Esophagus muscularis mucosa (tissue), 4 donors: Measurements from ENCODE around the gene ADAM30. TPM values are rescaled to one million over a fixed set of nuclear protein-coding genes. Genes with fewer than 3 reads are reported as not detected.

Experiments used
- DNase-seq: peaks from one replicate; pipeline ENCODE4 v3.0.0-alpha.2; 2017; ENCODE audit errors: extremely low spot score
- H3K27ac ChIP-seq, 4 donors: fragments of 200-600 bp; sonication (generic); replicated peaks in 1 of 4; 1 replicate in 3 of 4; 2 replicates in 1 of 4; pipeline ENCODE4 v1.5.1; 2016 to 2019; ENCODE audit warnings: mild to moderate bottlenecking in 1 of 4
- H3K27me3 ChIP-seq, 4 donors: fragments of 200-600 bp; sonication (generic); one replicate each; pipeline versions ENCODE4 v1.5.1 to v1.6.0; 2016 to 2019
- H3K36me3 ChIP-seq, 4 donors: fragments of 200-600 bp; sonication (generic); one replicate each; pipeline ENCODE4 v1.5.1; 2016 to 2019
- H3K4me1 ChIP-seq, 4 donors: fragments of 200-600 bp; sonication (generic); one replicate each; pipeline ENCODE4 v1.5.1; 2016 to 2019
- H3K4me3 ChIP-seq, 4 donors: fragments of 200-600 bp; sonication (generic); 1 replicate in 2 of 4; 2 replicates in 2 of 4; pipeline ENCODE4 v1.5.1; 2016 to 2019; ENCODE audit warnings: mild to moderate bottlenecking in 4 of 4, moderate library complexity in 1 of 4
- H3K9me3 ChIP-seq, 4 donors: fragments of 200-600 bp; sonication (generic); 1 replicate in 3 of 4; 2 replicates in 1 of 4; pipeline ENCODE4 v1.5.1; 2016 to 2019
- CTCF ChIP-seq, 3 experiments: fragments of 200-600 bp in 2 of 3; fragments of 450-650 bp in 1 of 3; sonication (generic) in 2 of 3; IDR thresholded peaks; one replicate each; pipeline ENCODE4 v1.5.1; 2017 to 2019; ENCODE audit warnings: antibody characterized with exemption in 3 of 3, mild to moderate bottlenecking in 2 of 3, moderate library complexity in 1 of 3
- EP300 ChIP-seq: sonication (generic); formaldehyde crosslinking; IDR thresholded peaks from one replicate; pipeline ENCODE4 v1.6.1; 2017; ENCODE audit warnings: antibody characterized with exemption
- POLR2A ChIP-seq: fragments of 450-650 bp; IDR thresholded peaks from one replicate; pipeline ENCODE4 v1.6.1; 2017; ENCODE audit warnings: antibody characterized with exemption, moderate library complexity, mild to moderate bottlenecking, low read depth
- POLR2AphosphoS5 ChIP-seq, 2 donors: sonication (generic); formaldehyde crosslinking; IDR thresholded peaks; one replicate each; pipeline ENCODE4 v1.6.1; 2017; ENCODE audit warnings: antibody characterized with exemption in 2 of 2
- WGBS: methylation state at CpG from one replicate; pipeline ENCODE4 v1.1.5; 2018; 5-methylcytosine and 5-hydroxymethylcytosine counted together
- intact Hi-C: fragments of 100-400 bp; cut with DNase I; formaldehyde crosslinking; loops from one replicate; pipeline ENCODE4 v1.15.1; 2023
- total RNA-seq, 4 donors: library from RNA; depleted of rRNA; stranded (reverse); fragments of >200 nt; gene quantifications; one replicate each; pipeline versions ENCODE4 v1.1.0 to v1.2.1, GENCODE V29; 2016

The ADAM30 gene
- total RNA-seq, 4 donors from 2014 or later, result not detected

DNA sequence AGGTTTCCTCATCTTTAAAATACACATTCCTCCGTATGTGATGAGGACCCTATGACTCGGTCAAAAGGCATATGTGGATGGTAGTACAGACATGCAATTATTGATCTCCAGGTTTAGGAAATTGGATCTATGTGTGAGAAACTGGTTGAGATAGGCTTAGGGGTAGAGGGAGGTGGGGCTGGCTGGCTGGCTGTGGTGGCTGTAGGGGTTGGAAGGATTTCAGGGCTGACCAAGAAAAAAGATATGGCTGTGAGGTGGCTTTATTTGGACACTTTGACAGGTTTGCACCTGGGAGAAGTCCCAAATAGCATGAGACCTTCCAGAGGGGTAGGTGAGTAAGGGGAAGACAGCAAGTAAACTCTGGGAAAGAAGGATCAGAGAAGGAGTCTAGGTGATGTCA lies 39.6 kb upstream of the ADAM30 start:
- no peaks in the 10 kb centered on the region for H3K27me3 ChIP-seq
- TF ChIP-seq POLR2AphosphoS5 (IDR thresholded peaks at IDR 0.05) (no peak), POLR2A (no peak), EP300 (no peak), CTCF (IDR thresholded peaks at IDR 0.05) (no peak)
- DNase-seq, result no peak
- peaks cover 0 to 5% (median 0%) of the 10 kb centered on the region in 4 donors for H3K4me1 ChIP-seq
- H3K27ac ChIP-seq, result no peak overlapping the region
- H3K36me3 ChIP-seq, result peaks cover 50 to 88% (median 64%) of the 10 kb centered on the region in 4 donors
- H3K9me3 ChIP-seq, result peaks cover 0 to 9% (median 0%) of the 10 kb centered on the region in 4 donors
- intact Hi-C loops, result no loop called here
- H3K4me3 ChIP-seq, result no peak overlapping the region
- WGBS, result 97% methylated on average over 2 of the region's 2 CpGs

GRCh38 chr1:119935373-119935772 lies 39.1 kb upstream of the ADAM30 start:
- Histone ChIP-seq H3K4me3 (no peak overlapping the region), H3K27me3 (no peaks in the 10 kb centered on the region), H3K4me1 (peaks cover 0 to 5% (median 0%) of the 10 kb centered on the region in 4 donors), H3K36me3 (peaks cover 50 to 86% (median 62%) of the 10 kb centered on the region in 4 donors), H3K9me3 (peaks cover 0 to 9% (median 0%) of the 10 kb centered on the region in 4 donors), H3K27ac (no peak overlapping the region)
- DNase-seq, result no peak
- intact Hi-C loops, result no loop called here
- 73% methylated on average over 1 of the region's 1 CpG for WGBS
- TF ChIP-seq POLR2A (no peak), POLR2AphosphoS5 (IDR thresholded peaks at IDR 0.05) (no peak), CTCF (IDR thresholded peaks at IDR 0.05) (no peak), EP300 (no peak)

GRCh38 chr1:119933397-119933796 lies 37.1 kb upstream of the ADAM30 start:
- H3K36me3 ChIP-seq, result peaks cover 43 to 83% (median 63%) of the 10 kb centered on the region in 4 donors
- intact Hi-C loops, result no loop called here
- peaks cover 0 to 9% (median 0%) of the 10 kb centered on the region in 4 donors for H3K9me3 ChIP-seq
- no peak for DNase-seq
- H3K4me1 ChIP-seq, result peaks cover 0 to 5% (median 0%) of the 10 kb centered on the region in 4 donors
- no peak for TF ChIP-seq EP300
- no peak for TF ChIP-seq CTCF (IDR thresholded peaks at IDR 0.05)
- no peak for TF ChIP-seq POLR2AphosphoS5 (IDR thresholded peaks at IDR 0.05)
- TF ChIP-seq POLR2A, result no peak
- no peaks in the 10 kb centered on the region for H3K27me3 ChIP-seq
- no peak overlapping the region for H3K4me3 ChIP-seq
- no peak overlapping the region for H3K27ac ChIP-seq

- intact Hi-C loops, result no loop called here
These were observed 33.5 kb upstream of the ADAM30 start for GRCh38 chr1:119929643-119930315.

DNA sequence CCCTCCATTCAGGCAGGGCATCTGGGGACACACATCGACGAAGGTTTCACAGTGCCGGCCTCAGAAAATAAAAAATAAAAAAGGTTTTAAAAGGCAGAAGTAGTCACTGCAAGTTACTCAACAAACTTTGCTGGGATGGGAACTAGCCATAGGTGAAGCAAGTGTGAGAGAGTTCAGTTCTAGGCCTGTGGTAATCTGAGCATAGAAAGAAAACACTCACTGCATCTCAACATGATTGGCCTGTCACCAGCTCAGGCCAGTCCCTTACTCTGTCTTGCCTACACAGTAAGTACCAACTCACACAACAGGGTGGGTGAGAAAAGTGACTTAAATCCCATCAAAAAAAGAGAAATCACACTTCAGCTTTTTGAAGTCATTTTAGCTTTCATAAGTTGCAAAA lies 30.2 kb upstream of the ADAM30 start:
- intact Hi-C loops, result no loop called here
- peaks cover 60 to 89% (median 74%) of the 10 kb centered on the region in 4 donors for H3K36me3 ChIP-seq
- no peak for DNase-seq
- 93% methylated on average over 3 of the region's 3 CpGs for WGBS
- H3K4me1 ChIP-seq, result no peaks in the 10 kb centered on the region
- H3K4me3 ChIP-seq, result no peak overlapping the region
- H3K9me3 ChIP-seq, result no peaks in the 10 kb centered on the region
- H3K27me3 ChIP-seq, result no peaks in the 10 kb centered on the region
- TF ChIP-seq CTCF (IDR thresholded peaks at IDR 0.05), result no peak
- no peak for TF ChIP-seq POLR2A
- TF ChIP-seq POLR2AphosphoS5 (IDR thresholded peaks at IDR 0.05), result no peak
- TF ChIP-seq EP300, result no peak
- H3K27ac ChIP-seq, result no peak overlapping the region

More at GRCh38 chr1:119929643-119930315, 33.5 kb upstream of the ADAM30 start:
- no peak overlapping the region for H3K4me3 ChIP-seq
- 96% methylated on average over 1 of the region's 1 CpG for WGBS
- H3K9me3 ChIP-seq, result peaks cover 0 to 9% (median 0%) of the 10 kb centered on the region in 4 donors
- no peak overlapping the region for H3K27ac ChIP-seq
- no peak for TF ChIP-seq POLR2A
- peak in 1 of 2 donors; percentile 8 for TF ChIP-seq POLR2AphosphoS5 (IDR thresholded peaks at IDR 0.05)
- no peaks in the 10 kb centered on the region for H3K27me3 ChIP-seq
- no peak for DNase-seq
- peaks cover 40 to 84% (median 60%) of the 10 kb centered on the region in 4 donors for H3K36me3 ChIP-seq
- H3K4me1 ChIP-seq, result no peaks in the 10 kb centered on the region
